Activated CD4-positive, alpha-beta T cell treated with anti-CD3 and anti-CD28 coated beads for 4 hours (primary cell): ENCODE data around the gene MTIF2.
"Not testable (repeated sequence)": the region's sequence is repeated elsewhere in the genome, so short reads cannot be mapped to it uniquely, and the experiment has no call there.

Source experiments
- DNase-seq, 2 donors: peaks; one replicate each; pipeline ENCODE4 v3.0.0-alpha.2; 2020

MTIF2 gene

DNA sequence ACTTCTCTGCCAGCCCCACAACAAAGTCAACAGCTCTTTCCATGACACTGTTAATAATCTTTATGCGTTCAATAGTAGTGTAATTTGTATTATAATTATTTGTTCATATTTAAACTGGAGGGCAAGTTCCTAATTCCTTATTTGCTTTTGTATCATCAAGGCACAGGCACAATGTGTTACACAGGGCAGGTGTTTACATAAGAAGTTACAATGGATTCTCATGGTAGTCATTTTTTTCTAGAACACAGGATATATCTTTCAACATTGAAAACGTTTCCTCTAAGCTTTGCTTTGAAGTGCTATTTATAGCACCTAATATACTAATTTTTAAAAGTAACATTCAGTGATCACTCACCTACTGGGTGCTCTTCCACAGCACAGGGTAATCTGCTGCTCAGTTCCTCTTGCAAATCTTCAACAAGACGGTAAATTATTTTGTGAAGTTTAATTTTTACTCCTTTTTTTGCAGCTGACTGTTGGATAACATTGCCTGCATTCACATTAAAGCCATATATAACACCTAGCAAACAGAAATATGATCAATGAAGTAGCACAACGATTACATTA is 29.3 kb downstream of the MTIF2 start:
- no peak for DNase-seq

DNA sequence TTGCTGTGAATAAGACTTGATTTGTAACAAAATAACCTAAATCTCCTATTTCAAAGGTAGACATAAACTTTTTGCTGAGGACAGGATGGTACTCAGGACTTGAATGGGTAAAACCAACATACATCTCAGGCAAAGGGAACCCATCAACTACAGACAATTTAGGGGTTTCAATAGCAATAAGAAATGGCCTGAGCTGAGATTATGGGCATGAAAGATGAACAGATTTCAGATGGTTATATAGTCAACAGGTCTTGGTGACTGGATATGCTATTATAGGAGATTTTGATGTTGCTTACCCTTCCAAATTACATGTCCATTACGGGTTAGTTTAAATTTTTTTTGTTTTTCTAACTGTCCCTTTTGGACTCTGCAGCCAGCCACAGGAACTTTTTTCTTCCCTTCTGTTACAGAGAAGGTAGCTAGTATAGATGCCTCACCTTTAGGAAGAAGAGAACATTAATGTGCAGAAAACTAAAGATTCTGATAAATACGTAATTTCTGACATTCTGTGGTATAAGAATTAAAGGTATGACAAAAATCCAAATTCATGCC is 32.0 kb downstream of the MTIF2 start:
- no peak for DNase-seq

DNA sequence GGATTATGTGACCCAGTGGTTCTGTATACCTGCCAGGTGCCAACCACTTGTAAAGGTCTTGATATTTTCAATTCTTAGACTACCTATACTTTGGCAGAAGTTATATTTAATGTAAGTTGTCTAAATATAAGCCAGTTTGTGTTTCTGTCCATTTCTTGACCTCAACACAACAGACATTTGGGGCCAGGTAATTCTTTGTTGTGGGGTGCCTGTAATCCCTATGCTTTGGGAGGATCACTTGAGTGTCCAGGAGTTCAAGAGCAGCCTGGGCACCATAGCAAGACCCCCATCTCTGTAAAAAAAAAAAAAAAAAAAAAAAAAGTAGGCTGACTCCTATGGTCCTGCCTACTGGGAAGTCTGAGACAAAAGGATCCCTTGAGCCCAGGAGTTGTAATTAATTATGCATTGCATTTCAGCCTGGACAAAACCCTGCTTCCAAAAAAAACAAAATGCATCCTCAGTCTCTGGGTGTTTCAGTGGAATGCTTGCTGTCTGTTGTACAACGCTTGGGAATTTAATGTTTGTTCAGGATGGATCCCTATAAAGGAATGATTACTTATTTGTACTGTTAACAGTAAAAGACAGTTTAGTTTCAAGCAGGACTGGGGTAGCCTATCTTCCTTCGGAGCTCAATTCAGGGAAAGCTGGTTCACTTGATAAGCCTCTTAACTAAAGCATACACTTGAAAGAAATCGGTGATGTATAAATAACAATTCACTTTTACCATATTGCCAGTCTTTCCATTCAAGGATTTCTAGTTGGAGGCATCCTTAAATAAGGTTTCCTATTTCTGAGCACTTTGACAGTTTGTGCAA is 33.1 kb downstream of the MTIF2 start:
- DNase-seq, result no peak

- DNase-seq, result no peak
Observed at GRCh38 chr2:55233658-55233940, 35.4 kb downstream of the MTIF2 start.

DNA sequence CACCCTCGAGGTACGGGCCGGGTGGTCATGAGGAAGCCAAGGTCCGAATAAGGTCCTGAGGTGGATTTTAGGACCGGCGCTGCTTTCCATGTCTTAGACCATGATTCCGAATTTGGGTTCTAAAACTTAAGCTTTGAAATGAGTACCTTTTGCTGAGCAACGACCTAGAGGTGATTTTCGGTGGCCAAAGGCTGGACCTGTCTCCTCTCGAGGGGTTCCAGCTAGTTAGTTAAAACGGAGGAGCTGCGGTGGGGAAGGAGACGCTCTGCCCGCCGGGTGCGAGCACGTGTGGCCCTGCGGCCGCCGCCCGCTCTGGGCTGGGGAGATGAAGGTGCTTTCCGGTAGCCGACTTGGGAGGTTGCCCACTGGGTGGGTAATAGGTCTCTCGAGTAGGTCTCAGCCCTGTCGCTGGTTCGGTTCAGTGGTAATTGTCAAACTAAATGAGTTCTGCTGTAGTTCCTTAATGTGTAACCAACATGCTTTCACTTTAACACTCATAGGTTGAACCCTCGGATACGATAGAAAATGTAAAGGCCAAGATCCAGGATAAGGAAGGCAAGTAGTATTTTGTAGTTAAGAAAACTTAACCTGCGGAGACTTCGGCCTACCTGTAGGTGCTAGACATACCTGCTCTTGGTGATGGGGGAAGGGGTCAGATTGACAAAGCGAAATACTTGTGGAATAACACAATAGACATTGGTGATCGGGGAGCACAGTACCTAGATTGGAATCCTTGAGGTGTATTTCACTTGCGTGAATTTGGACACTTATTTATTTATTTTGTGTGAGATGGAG is 36.0 kb downstream of the MTIF2 start:
- peak; percentile 49 to 54 for DNase-seq

GRCh38 chr2:55232084-55232862 is 36.8 kb downstream of the MTIF2 start, which contains the start of the genes CLHC1 and RPS27A:
Gene CLHC1, minus strand, starts transcription at chr2:55232293. Its CDS starts 9,882 bp downstream, at chr2:55222411.
Gene RPS27A, plus strand, starts transcription at chr2:55232688. Its CDS starts 137 bp downstream, at chr2:55232825.
- peak; percentile 90 to 95 for DNase-seq

DNA sequence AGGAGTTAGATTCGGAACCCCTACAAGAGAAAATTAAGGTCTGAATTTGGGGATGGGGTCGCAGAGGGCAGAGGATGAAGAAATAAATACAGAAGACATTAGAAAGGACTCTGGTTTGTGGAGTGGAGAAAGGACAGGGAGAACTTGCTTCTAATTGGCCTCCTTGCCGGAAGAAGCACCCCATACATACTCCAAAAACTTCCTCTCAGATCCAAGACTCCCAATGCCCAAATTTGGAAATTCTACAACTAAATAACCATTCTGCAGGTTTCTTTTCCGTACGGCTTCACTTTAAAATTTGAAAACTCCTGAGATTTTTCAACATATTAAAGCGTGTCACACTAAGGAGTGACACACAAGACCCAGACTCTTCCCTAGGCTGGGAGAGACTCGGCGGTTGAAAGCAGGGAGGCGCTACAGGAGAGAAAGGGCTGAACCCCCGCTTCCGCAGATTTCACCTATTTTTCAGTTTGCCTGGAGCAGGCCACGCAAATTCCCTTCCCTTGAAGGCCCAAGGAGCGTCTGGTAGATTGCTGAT is 37.4 kb downstream of the MTIF2 start:
- DNase-seq, result no peak

- DNase-seq, result no peak
Observed at GRCh38 chr2:55230551-55230950, 38.5 kb downstream of the MTIF2 start.

DNA sequence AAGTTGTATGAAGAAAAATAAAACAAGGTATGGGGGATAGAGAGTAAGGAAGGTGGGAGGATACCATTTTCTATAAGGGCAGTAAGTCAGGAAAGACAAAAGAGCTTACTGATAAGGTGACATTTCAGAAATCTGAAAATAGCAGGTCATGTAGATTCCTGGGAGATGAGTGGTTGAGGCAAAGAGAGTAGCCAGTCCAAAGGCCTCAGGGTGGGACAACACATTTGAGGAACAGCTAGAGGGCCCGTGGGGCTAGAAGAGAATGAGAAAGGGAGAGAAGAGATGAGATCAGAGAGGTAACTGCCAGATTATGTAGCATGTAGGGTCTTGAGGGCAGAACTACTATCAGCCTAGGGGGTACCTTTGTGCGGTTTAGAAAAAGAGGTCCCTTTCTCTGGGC is 39.8 kb downstream of the MTIF2 start:
- DNase-seq, result no peak

DNA sequence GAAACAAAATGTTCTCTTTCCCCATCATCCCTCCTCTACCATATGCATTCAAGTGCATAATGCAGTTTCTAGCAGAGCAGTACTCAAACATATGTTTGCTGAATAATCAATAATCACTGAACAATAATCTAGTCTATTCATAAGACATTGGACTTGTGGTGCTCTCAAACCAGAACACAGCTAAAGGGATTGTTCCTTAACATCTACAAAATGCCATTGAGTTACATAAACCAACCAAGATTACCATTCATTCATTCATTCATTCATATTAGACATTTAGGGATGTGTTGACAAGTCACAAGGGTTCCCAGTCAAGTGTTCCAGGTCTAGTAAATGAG is 40.8 kb downstream of the MTIF2 start:
- no peak for DNase-seq

- DNase-seq, result not testable (repeated sequence)
Observed at GRCh38 chr2:55227437-55228225, 41.4 kb downstream of the MTIF2 start.

GRCh38 chr2:55225481-55226020 is 43.5 kb downstream of the MTIF2 start:
- DNase-seq, result no peak

GRCh38 chr2:55224761-55225261 is 44.2 kb downstream of the MTIF2 start:
- no peak for DNase-seq

GRCh38 chr2:55223958-55224760 is 44.9 kb downstream of the MTIF2 start:
- no peak for DNase-seq

GRCh38 chr2:55213822-55214221 is 55.2 kb downstream of the MTIF2 start:
- no peak for DNase-seq

DNA sequence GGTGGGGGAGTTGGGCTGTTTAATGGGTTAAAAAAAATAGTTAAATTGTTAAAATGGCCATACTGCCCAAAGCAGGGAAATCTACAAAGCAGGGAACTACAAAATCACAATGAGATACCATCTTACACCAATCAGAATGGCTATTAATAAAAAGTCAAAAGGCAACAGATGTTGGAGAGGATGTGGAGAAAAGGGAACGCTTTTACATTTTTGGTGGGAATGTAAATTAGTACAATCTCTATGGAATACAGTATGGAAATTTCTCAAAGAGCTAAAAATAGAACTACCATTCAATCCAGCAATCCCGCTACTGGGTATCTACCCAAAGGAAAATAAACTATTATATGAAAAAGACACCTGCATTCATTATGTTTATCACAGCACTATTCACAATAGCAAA is 64.1 kb downstream of the MTIF2 start:
- no peak for DNase-seq

GRCh38 chr2:55204536-55204935 is 64.5 kb downstream of the MTIF2 start:
- no peak for DNase-seq

DNA sequence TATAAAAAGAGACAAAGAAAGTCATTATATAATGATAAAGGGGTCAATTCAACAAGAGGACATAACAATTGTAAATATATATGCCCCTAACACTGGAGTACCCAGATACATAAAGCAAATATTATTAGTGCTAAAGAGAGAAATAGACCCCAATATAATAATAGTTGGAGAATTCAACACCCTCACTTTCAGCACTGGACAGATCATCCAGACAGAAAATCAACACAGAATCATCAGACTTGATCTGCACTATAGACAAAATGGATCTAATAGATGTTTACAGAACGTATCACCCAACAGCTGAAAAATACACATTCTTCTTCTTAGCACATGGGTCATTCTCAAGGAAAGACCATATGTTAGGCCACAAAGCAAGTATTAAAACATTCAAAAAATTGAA is 68.6 kb downstream of the MTIF2 start:
- DNase-seq, result no peak

DNA sequence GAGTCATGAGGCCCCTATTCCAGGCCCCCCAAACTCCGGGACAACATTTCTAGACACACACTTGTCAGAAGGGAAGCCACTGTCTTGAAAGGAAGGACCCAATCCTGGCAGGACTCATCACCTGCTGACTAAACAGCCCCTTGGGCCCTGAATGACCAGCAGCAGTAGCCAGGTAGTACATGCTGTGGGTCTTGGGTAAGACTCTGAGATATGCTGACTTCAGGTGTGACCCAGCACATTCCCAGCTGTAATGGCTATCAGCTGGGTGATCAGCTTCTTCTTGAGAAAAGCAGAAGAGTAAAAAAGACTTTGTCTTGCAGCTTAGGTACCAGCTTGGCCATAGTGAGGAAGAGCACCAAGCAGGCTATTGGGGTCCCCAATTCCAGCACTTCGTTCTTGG is 72.5 kb downstream of the MTIF2 start:
- DNase-seq, result no peak

GRCh38 chr2:55191888-55192287 is 77.1 kb downstream of the MTIF2 start:
- not testable (repeated sequence) for DNase-seq
